Measurements from ENCODE around the gene PDE9A. TPM values are rescaled to one million over a fixed set of nuclear protein-coding genes. Genes with fewer than 3 reads are reported as not detected.

PDE9A gene
- polyA plus RNA-seq, 2 of the 4 experiments (the other 2 are of a cell fraction) = 1.3 to 3.1 TPM

GRCh38 chr21:42760951-42761751 is 107.7 kb downstream of the PDE9A start:
- H3K27ac ChIP-seq = no peak overlapping the region
- no peak overlapping the region for H3K4me3 ChIP-seq
- CTCF ChIA-PET = no interaction called here
- POLR2A ChIA-PET = no interaction called here
- FAIRE-seq (no peak), DNase-seq (ENCODE audit: low read depth in 1 of 2, low spot score in 1 of 2) (no peak), ATAC-seq (no peak)
- no peaks in the 10 kb centered on the region for H3K4me1 ChIP-seq
- no peak overlapping the region for H3K4me2 ChIP-seq
- TF ChIP-seq ELK1 (IDR thresholded peaks at IDR 0.05; ENCODE audit: low read depth, low read length) (no peak), ZFP36 (IDR thresholded peaks at IDR 0.05; ENCODE audit: borderline replicate concordance, partially characterized antibody) (no peak), CTCF (IDR thresholded peaks at IDR 0.05) (no peak), CBX8 (IDR thresholded peaks at IDR 0.05) (no peak), POLR2AphosphoS2 (conservative IDR thresholded peaks at IDR 0.05; ENCODE audit: low read length) (no peak), ZSCAN20 (CRISPR knock-in tag; IDR thresholded peaks at IDR 0.05) (no peak), RCOR1 (IDR thresholded peaks at IDR 0.05; ENCODE audit: low read depth, low read length) (no peak), PHF8 (IDR thresholded peaks at IDR 0.05; ENCODE audit: borderline replicate concordance, low read depth) (no peak), HOXB5 (CRISPR knock-in tag; IDR thresholded peaks at IDR 0.05) (no peak), MAFK (IDR thresholded peaks at IDR 0.05; ENCODE audit: partially characterized antibody) (no peak), CBX2 (IDR thresholded peaks at IDR 0.05; ENCODE audit: borderline replicate concordance, low read depth) (no peak), FOXS1 (CRISPR knock-in tag; IDR thresholded peaks at IDR 0.05) (no peak), KDM5A (IDR thresholded peaks at IDR 0.05) (no peak), RNF2 (IDR thresholded peaks at IDR 0.05; ENCODE audit: borderline replicate concordance, low read depth) (no peak), NPAS2 (CRISPR knock-in tag; IDR thresholded peaks at IDR 0.05; ENCODE audit: borderline replicate concordance) (no peak), ZNF302 (CRISPR knock-in tag; IDR thresholded peaks at IDR 0.05) (no peak)
- WGBS (ENCODE audit: missing lambda C conversion rate) = 92% methylated on average over 8 of the region's 21 CpGs
- H3K9me3 ChIP-seq = no peaks in the 10 kb centered on the region

- H3K27ac ChIP-seq = no peak overlapping the region
- no peaks in the 10 kb centered on the region for H3K9me3 ChIP-seq
- FAIRE-seq (no peak), ATAC-seq (no peak), DNase-seq (ENCODE audit: low read depth in 1 of 2, low spot score in 1 of 2) (no peak)
- no peaks in the 10 kb centered on the region for H3K4me1 ChIP-seq
- POLR2A ChIA-PET = no interaction called here
- no peak for TF ChIP-seq FOSL2 (IDR thresholded peaks at IDR 0.05)
- TF ChIP-seq FOSL2 (CRISPR knock-in tag; IDR thresholded peaks at IDR 0.05) = no peak
- no peak for TF ChIP-seq SREBF2 (IDR thresholded peaks at IDR 0.05)
- no peak for TF ChIP-seq NPAS2 (CRISPR knock-in tag; IDR thresholded peaks at IDR 0.05; ENCODE audit: borderline replicate concordance)
- TF ChIP-seq POLR2A (IDR thresholded peaks at IDR 0.05; ENCODE audit: low read length) = no peak
- TF ChIP-seq USF2 (IDR thresholded peaks at IDR 0.05) = no peak
- TF ChIP-seq MAX (IDR thresholded peaks at IDR 0.05) = no peak
- no peak for TF ChIP-seq PHF8 (IDR thresholded peaks at IDR 0.05; ENCODE audit: borderline replicate concordance, low read depth)
- TF ChIP-seq GATA3 (IDR thresholded peaks at IDR 0.05; ENCODE audit: borderline replicate concordance) = no peak
- no peak for TF ChIP-seq MYC (IDR thresholded peaks at IDR 0.05; ENCODE audit: borderline replicate concordance, low read length)
- no peak for TF ChIP-seq CEBPB (IDR thresholded peaks at IDR 0.05)
- no peak for TF ChIP-seq ELK1 (IDR thresholded peaks at IDR 0.05; ENCODE audit: low read depth, low read length)
- TF ChIP-seq CTCF (IDR thresholded peaks at IDR 0.05) = no peak
- no peak for TF ChIP-seq RAD21 (conservative IDR thresholded peaks at IDR 0.05 in 1 of 2, IDR thresholded peaks at IDR 0.05 in 1 of 2)
- TF ChIP-seq HOXB13 (CRISPR knock-in tag; IDR thresholded peaks at IDR 0.05; ENCODE audit: low read depth) = no peak
- TF ChIP-seq HDAC2 (IDR thresholded peaks at IDR 0.05) = no peak
- TF ChIP-seq CHD4 (IDR thresholded peaks at IDR 0.05; ENCODE audit: borderline replicate concordance) = no peak
- TF ChIP-seq HOXA7 (CRISPR knock-in tag; IDR thresholded peaks at IDR 0.05) = no peak
- TF ChIP-seq NFE2L2 (conservative IDR thresholded peaks at IDR 0.05; ENCODE audit: low read length) = no peak
- WGBS (ENCODE audit: missing lambda C conversion rate) = 60% methylated on average over 2 of the region's 18 CpGs
- CTCF ChIA-PET = no interaction called here
- H3K4me2 ChIP-seq = no peak overlapping the region
- no peak overlapping the region for H3K4me3 ChIP-seq
These were observed 108.4 kb downstream of the PDE9A start for GRCh38 chr21:42761776-42762335.

Data from A549 (cell line).